Measurements from ENCODE around the gene ARPP19. TPM values are rescaled to one million over a fixed set of nuclear protein-coding genes. Genes with fewer than 3 reads are reported as not detected.

Gene ARPP19
- total and polyA plus RNA-seq, 9 of the 15 experiments (the other 6 are each of a cell fraction or from before 2014, with no cell fraction given) = 33.3 to 102 (median 60.5) TPM

GRCh38 chr15:52506549-52506948 lies 62.3 kb downstream of the ARPP19 start:
- Histone ChIP-seq H2AFZ (ENCODE audit: low read depth, low read length) (no peak overlapping the region), H3K27ac (ENCODE audit: extremely low read depth, low read depth, low read length) (no peak overlapping the region), H3K9ac (ENCODE audit: insufficient read depth in 1 of 2, low read depth in 2 of 2, low read length in 2 of 2) (no peak overlapping the region), H3K9me3 (replicated peaks; ENCODE audit: control insufficient read depth, insufficient read depth, low read depth, low read length) (no peaks in the 10 kb centered on the region), H4K20me1 (replicated peaks; ENCODE audit: control insufficient read depth, insufficient read depth, low read length) (no peaks in the 10 kb centered on the region; the same call in 1 of the 2 replicates), H3K27me3 (ENCODE audit: control insufficient read depth in 2 of 2, insufficient read depth in 2 of 2, low read length in 2 of 2) (peaks cover 12 to 16% of the 10 kb centered on the region in 2 experiments; a peak in 4 of 5 replicates), H3K4me1 (replicated peaks in 1 of 2; ENCODE audit: control insufficient read depth in 2 of 2, insufficient read depth in 2 of 2, low read length in 2 of 2) (no peaks in the 10 kb centered on the region), H3K79me2 (ENCODE audit: control insufficient read depth, insufficient read depth, low read length) (no peaks in the 10 kb centered on the region), H3K36me3 (ENCODE audit: control insufficient read depth, insufficient read depth, low read length) (no peaks in the 10 kb centered on the region), H3K4me2 (ENCODE audit: insufficient read depth, low read length) (no peak overlapping the region), H3K9me1 (ENCODE audit: control insufficient read depth, insufficient read depth, low read length) (no peaks in the 10 kb centered on the region), H3K4me3 (no peak overlapping the region)
- ChIA-PET POLR2A (interaction anchor here (1.0 kb wide), 1 partner anchor 15 kb away, joined by 3 read pairs; no protein-coding TSS in a partner anchor), CTCF (ENCODE audit: low intra/inter-chr PET ratio) (no interaction called here)
- no peak for FAIRE-seq
- no TSS peak for BruUV-seq (replicated peaks)
- intact Hi-C loops (cut with micrococcal nuclease) = no loop called here
- TF ChIP-seq ZNF184 (CRISPR knock-in tag; IDR thresholded peaks at IDR 0.05) (no peak), POLR2AphosphoS2 (IDR thresholded peaks at IDR 0.05; ENCODE audit: low read length) (no peak), EP300 (IDR thresholded peaks at IDR 0.05; ENCODE audit: low read length) (no peak), ZNF263 (CRISPR knock-in tag; IDR thresholded peaks at IDR 0.05; ENCODE audit: borderline replicate concordance) (no peak), TCFL5 (CRISPR knock-in tag; conservative IDR thresholded peaks at IDR 0.05) (no peak), ZNF395 (CRISPR knock-in tag; IDR thresholded peaks at IDR 0.05) (no peak), MIER1 (IDR thresholded peaks at IDR 0.05; ENCODE audit: low read depth) (no peak), RNF2 (IDR thresholded peaks at IDR 0.05) (no peak), NUFIP1 (IDR thresholded peaks at IDR 0.05; ENCODE audit: partially characterized antibody) (no peak), ZNF23 (CRISPR knock-in tag; IDR thresholded peaks at IDR 0.05) (no peak), THRAP3 (IDR thresholded peaks at IDR 0.05; ENCODE audit: borderline replicate concordance) (no peak)
- in situ Hi-C loops (cut with MboI) = no loop called here
- WGBS (ENCODE audit: insufficient coverage, low coverage, missing lambda C conversion rate) = 2% methylated on average over 6 of the region's 6 CpGs
- DNase-seq (ENCODE audit: extremely low read depth in 1 of 4, low spot score in 3 of 4) = no peak
- no peak for ATAC-seq
